Heart left ventricle (tissue), 16 donors: ENCODE data around the gene CYP4F11. TPM values are rescaled to one million over a fixed set of nuclear protein-coding genes. Genes with fewer than 3 reads are reported as not detected.

ENCODE experiments used
- ATAC-seq, 4 donors: fragments of 200-7000 bp; cut with Tn5 transposase; one replicate each; pipeline ENCODE4 v1.9.1; 2020 to 2022; ENCODE audit warnings: moderate library complexity in 4 of 4, mild to moderate bottlenecking in 3 of 4, moderate number of reproducible peaks in 1 of 4
- DNase-seq, 5 donors: peaks; one replicate each; pipeline ENCODE4 v3.0.0-alpha.2; 2020
- H3K27ac ChIP-seq, 12 donors: fragments of 200-600 bp; sonication (generic) in 4 of 12; one replicate each; pipeline versions ENCODE4 v1.5.0 to v1.8.0; 2016 to 2022; ENCODE audit warnings: mild to moderate bottlenecking in 2 of 12
- H3K27me3 ChIP-seq, 9 donors: fragments of 200-600 bp; sonication (generic) in 2 of 9; one replicate each; pipeline versions ENCODE4 v1.5.1 to v1.8.0; 2016 to 2022; ENCODE audit warnings: mild to moderate bottlenecking in 3 of 9
- H3K36me3 ChIP-seq, 9 donors: fragments of 200-600 bp; sonication (generic) in 2 of 9; one replicate each; pipeline versions ENCODE4 v1.5.0 to v1.8.0; 2018 to 2022; ENCODE audit warnings: mild to moderate bottlenecking in 2 of 9
- H3K4me1 ChIP-seq, 12 donors: fragments of 200-600 bp; sonication (generic) in 4 of 12; one replicate each; pipeline versions ENCODE4 v1.5.0 to v1.8.0; 2016 to 2022; ENCODE audit warnings: mild to moderate bottlenecking in 3 of 12
- H3K4me3 ChIP-seq, 12 donors: fragments of 200-600 bp; sonication (generic) in 4 of 12; one replicate each; pipeline versions ENCODE4 v1.5.0 to v1.8.0; 2017 to 2022; ENCODE audit warnings: mild to moderate bottlenecking in 9 of 12, moderate library complexity in 4 of 12
- H3K9me3 ChIP-seq, 12 donors: fragments of 200-600 bp; sonication (generic) in 4 of 12; one replicate each; pipeline versions ENCODE4 v1.5.0 to v1.8.0; 2016 to 2022; ENCODE audit warnings: mild to moderate bottlenecking in 1 of 12
- CTCF ChIP-seq, 12 donors: fragments of 200-600 bp; sonication (generic) in 4 of 12; IDR thresholded peaks; one replicate each; pipeline versions ENCODE4 v1.5.0 to v1.8.0; 2018 to 2022; ENCODE audit warnings: antibody characterized with exemption in 12 of 12, mild to moderate bottlenecking in 5 of 12
- POLR2A ChIP-seq, 2 donors: fragments of 450-650 bp; IDR thresholded peaks; one replicate each; pipeline ENCODE4 v1.6.1; 2017; ENCODE audit warnings: antibody characterized with exemption in 2 of 2, mild to moderate bottlenecking in 2 of 2, moderate library complexity in 2 of 2
- WGBS, 4 donors: extraction: QIAGEN DNeasy Blood & Tissue Kit in 2 of 4; methylation state at CpG; one replicate each; pipeline versions ENCODE4 v1.1.5 to v1.1.7; 2013 to 2018; 5-methylcytosine and 5-hydroxymethylcytosine counted together
- intact Hi-C, 10 donors: fragments of 100-400 bp; cut with DNase I; formaldehyde crosslinking; loops; one replicate each; pipeline versions ENCODE4 v1.11.1 to v1.14.2; 2022
- polyA plus RNA-seq, 2 donors: library from polyadenylated mRNA; stranded (reverse); fragments of 200-250 nt; gene quantifications; one replicate each; pipeline ENCODE4 v1.2.3, GENCODE V29; 2013
- total RNA-seq, 9 donors: library from RNA; depleted of rRNA in 2 of 9; stranded (reverse); fragments of >200 nt in 2 of 9; fragmentation: NEBNext Ultra II Directional in 3 of 9; extraction: Animal tissue kit (Norgen Biotek cat#: 25700) in 3 of 9; gene quantifications; one replicate each; pipeline versions ENCODE4 v1.1.0 to v1.2.4, GENCODE V29; 2016 to 2023
- donor health status: ischemic (EF 13 %, LVEDD 7.1; RV severe dilation, severe dysfunction).
- donor health status: healthy with polysubstance abuse.
- donor health status: DM: no; HTN: yes; CAD: no.
- donor health status: DM: no; HTN: no; CAD: no.
- donor health status: ischemic (EF 25% LVEDD 6.9; RV normal size, moderate dysfunction).
- donor health status: ischemic (EF 25% LVEDD 5.7; RV mildly dilated, moderate dysfunction).
- donor health status: healthy.
- donor health status: DM: yes; HTN: yes; CAD: no.
- donor health status: ischemic (EF 35%, LVEDD 5.7; RV mildly dilated, moderate dysfunction).
- donor health status: nonischemic (EF 11% LVEDD 7.7; RV severe dilation, severe dysfunction).
- donor health status: DM: yes; HTN: yes; CAD: no.
- donor health status: PGD.
- donor health status: ischemic (EF 29% LVEDD 5.4; RV normal size, mild dysfunction).
- donor health status: nonischemic (EF 23%, LVEDD 6.1; RV moderate dilation, normal function).

The CYP4F11 gene
- total and polyA plus RNA-seq, 11 donors: 0.07 to 1.6 (median 0.27) TPM; not detected in 4

GRCh38 chr19:15926484-15926883, 7.8 kb downstream of the CYP4F11 start:
- H3K4me3 ChIP-seq: no peak overlapping the region
- H3K27ac ChIP-seq: no peak overlapping the region
- TF ChIP-seq CTCF (IDR thresholded peaks at IDR 0.05) (no peak), POLR2A (IDR thresholded peaks at IDR 0.05) (no peak)
- ATAC-seq (no peak), DNase-seq (no peak)
- intact Hi-C loops: no loop called here
- H3K36me3 ChIP-seq: no peaks in the 10 kb centered on the region
- no peaks in the 10 kb centered on the region for H3K9me3 ChIP-seq
- no peaks in the 10 kb centered on the region for H3K4me1 ChIP-seq
- H3K27me3 ChIP-seq: peaks cover 0 to 75% (median 26%) of the 10 kb centered on the region in 9 donors
- 0 to 44% (median 0%) methylated on average over 1 of the region's 1 CpG for WGBS, 4 donors

- Histone ChIP-seq H3K27ac (no peak overlapping the region), H3K36me3 (no peaks in the 10 kb centered on the region), H3K9me3 (no peaks in the 10 kb centered on the region), H3K4me1 (no peaks in the 10 kb centered on the region), H3K27me3 (peaks cover 0 to 52% (median 9%) of the 10 kb centered on the region in 9 donors), H3K4me3 (no peak overlapping the region)
- DNase-seq: no peak
- intact Hi-C loops: no loop called here
- TF ChIP-seq CTCF (IDR thresholded peaks at IDR 0.05) (no peak), POLR2A (IDR thresholded peaks at IDR 0.05) (no peak)
- no peak for ATAC-seq
- WGBS, 4 donors: 73 to 81% (median 78%) methylated on average over 8 of the region's 8 CpGs
Measured at GRCh38 chr19:15923702-15924101, 10.6 kb downstream of the CYP4F11 start.

GRCh38 chr19:15922021-15922420, 12.3 kb downstream of the CYP4F11 start:
- no peak overlapping the region for H3K4me3 ChIP-seq
- no peaks in the 10 kb centered on the region for H3K9me3 ChIP-seq
- TF ChIP-seq CTCF (IDR thresholded peaks at IDR 0.05): no peak
- no peak for TF ChIP-seq POLR2A (IDR thresholded peaks at IDR 0.05)
- WGBS, 4 donors: 34 to 56% (median 44%) methylated on average over 4 of the region's 4 CpGs
- intact Hi-C loops: no loop called here
- H3K4me1 ChIP-seq: no peaks in the 10 kb centered on the region
- peaks cover 0 to 40% (median 0%) of the 10 kb centered on the region in 9 donors for H3K27me3 ChIP-seq
- no peaks in the 10 kb centered on the region for H3K36me3 ChIP-seq
- DNase-seq (no peak), ATAC-seq (no peak)
- H3K27ac ChIP-seq: no peak overlapping the region

GRCh38 chr19:15919243-15919642, 15.1 kb downstream of the CYP4F11 start:
- TF ChIP-seq CTCF (IDR thresholded peaks at IDR 0.05): no peak
- TF ChIP-seq POLR2A (IDR thresholded peaks at IDR 0.05): no peak
- ATAC-seq: no peak
- intact Hi-C loops: no loop called here
- H3K4me3 ChIP-seq: no peak overlapping the region
- no peak for DNase-seq
- H3K27ac ChIP-seq: no peak overlapping the region
- 70 to 73% (median 72%) methylated on average over 4 of the region's 4 CpGs for WGBS, 4 donors
- peaks cover 0 to 21% (median 12%) of the 10 kb centered on the region in 12 donors for H3K9me3 ChIP-seq
- no peaks in the 10 kb centered on the region for H3K36me3 ChIP-seq
- H3K27me3 ChIP-seq: peaks cover 0 to 33% (median 0%) of the 10 kb centered on the region in 9 donors
- no peaks in the 10 kb centered on the region for H3K4me1 ChIP-seq
